Activated gamma-delta T cell (primary cell): ENCODE measurements around the gene LRRC61.

Experiments used
- DNase-seq: peaks from one replicate; lab custom pipeline; 2025; lab: John Stamatoyannopoulos, UW

The LRRC61 gene

DNA sequence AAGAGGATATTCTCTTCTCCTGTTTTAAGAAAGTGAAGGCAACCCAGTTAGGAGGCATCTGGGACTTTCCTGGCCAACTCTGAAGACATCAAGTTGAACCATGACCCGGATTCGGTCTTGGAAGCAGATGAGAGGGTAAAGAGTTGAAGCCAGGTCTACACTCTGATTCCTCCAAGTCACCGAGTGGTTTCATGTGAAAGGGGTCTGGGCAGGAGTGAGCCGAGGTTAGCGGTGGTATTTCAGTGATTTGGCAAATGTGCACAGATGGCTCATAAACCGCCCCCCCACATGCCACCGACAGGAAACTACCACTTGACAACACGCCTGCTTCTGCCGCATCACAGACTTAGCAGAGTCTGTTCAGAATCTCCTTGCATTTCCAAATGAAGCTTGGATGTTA lies 34.1 kb downstream of the LRRC61 start:
- DNase-seq, result no peak

DNA sequence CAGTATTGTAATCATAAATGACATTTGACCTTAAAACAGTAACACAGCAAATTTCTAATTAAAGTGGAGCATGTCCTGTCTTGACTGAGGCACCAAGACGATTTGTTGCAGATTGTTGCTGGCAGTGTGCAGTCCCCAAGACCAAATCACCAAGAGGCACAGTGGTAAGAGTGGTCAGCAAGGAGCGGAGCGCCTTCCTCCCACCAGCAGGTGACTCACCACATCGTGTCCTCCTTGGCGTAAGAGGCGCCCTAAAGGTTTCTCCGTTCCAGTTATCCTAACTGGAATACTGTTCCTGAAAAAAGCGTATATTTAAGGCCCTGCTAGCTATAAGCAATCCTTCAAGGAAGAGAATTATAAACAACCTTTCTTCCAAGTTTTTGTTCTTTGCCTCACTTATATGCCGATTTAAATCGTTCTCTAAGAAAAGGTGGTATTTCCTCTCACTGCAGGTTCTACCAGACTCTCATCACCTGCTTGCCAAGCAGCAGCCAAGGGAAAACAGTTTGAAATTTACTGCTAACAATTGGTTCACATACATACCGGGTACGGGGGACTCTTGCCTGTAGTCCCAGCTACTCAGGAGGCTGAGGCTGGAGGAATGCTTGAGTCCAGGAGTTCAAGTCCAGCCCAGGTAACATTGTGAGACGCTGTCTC lies 34.7 kb downstream of the LRRC61 start:
- no peak for DNase-seq

DNA sequence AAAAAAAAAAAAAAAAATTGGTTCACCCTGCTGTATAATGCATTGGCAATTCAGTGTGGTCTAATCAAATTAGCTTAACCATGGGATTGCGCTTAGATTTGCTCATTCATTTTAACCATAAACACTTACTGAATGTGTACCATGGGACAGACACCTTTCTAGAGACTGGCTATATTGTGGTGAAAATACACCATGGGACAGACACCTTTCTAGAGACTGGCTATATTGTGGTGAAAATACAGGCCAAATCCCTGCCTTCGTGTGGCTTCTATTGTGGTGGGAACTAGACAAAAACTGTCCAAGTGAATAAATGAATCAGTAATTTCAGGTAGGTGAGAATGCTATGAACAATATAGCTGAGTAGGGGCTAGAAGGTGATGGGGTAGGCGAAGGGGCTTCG lies 35.3 kb downstream of the LRRC61 start:
- no peak for DNase-seq

DNA sequence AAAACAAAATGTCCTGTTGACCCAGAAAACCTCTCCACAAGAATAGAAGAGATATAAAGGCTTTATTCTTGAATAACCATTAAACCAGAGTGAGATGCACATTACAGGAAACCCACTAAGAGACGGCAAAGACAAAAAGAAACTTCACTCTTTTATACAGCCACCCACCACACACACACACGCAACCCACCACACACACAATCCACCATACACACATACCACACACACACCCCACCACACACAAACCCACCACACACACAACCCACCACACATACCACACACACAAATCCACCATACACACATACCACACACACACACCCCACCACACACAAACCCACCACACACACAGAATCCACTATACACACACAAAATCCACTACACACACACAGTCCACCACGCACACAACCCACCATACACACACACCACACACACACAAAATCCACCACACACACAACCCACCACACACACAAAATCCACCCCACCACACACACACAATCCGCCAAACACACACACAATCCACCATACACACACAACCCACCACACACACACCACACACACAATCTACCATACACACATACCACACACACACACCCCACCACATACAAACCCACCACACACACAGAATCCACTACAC lies 36.0 kb downstream of the LRRC61 start:
- DNase-seq, result no peak

DNA sequence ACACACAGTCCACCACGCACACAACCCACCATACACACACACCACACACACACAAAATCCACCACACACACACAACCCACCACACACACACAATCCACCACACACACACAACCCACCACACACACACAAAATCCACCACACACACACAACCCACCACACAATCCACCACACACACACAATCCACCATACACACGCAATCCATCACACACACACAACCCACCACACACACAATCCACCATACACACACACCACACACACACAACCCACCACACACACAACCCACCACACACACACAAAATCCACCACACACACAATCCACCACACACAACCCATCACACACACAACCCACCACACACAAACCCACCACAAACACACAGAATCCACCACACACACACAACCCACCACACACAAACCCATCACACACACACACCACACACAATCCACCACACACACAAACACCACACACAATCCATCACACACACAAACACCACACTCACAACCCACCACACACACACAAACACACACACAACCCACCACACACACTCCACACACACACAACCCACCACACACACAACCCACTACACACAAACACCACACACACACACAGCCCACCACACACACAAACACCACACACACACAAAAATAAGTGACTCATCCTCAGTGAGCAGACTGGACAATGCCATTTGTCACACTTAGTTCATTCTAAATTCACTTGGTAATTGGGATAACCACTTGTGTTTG lies 36.6 kb downstream of the LRRC61 start:
- no peak for DNase-seq

DNA sequence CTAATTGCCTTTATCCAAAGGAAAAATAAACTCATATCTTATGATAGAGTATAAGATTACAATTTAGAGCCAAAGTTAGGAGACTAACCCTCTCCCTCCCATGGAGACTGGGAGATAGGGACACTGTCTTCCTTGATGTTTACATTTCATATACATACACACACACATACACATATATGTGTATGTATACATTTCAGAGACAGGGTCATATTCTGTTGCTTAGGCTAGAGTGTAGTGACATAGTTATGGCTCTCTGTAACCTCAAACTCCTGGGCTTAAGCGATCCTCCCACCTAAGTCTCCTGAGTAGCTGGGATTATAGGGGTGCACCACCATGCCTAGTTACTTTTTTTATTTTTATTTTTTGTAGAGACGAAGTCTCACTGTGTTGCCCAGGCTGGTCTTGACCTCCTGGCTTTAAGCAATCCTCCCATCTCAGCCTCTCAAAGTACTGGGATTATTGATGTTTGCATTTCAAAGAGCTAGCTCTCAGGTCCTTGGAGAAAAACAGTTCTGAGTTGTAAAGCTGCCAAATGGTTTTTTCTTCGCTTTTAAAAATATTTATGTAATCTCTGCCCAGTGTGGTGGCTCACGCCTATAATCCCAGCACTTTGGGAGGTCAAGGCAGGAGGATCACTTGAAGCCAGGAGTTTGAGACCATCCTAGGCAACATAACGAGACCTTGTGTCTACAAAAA lies 37.4 kb downstream of the LRRC61 start:
- DNase-seq, result no peak

DNA sequence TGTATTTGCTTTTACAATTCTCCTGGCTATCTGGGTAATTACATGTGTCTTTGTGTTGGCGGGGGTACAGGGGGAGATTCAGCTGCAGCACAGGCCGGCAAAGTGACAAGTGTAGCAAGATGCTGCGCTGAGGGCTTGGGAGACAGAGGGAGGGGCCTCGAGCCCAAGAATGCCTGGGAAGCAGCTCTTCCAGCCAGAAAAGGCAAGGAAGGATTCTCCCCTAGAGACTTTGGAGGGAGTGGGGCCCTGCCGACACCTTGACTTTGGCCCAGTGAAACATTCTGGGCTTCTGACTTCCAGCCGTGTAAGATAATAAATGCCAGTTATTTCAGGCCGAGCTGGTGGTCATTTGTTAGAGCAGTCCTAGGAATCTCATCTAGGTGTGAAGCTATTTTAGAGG lies 38.2 kb downstream of the LRRC61 start:
- no peak for DNase-seq

DNA sequence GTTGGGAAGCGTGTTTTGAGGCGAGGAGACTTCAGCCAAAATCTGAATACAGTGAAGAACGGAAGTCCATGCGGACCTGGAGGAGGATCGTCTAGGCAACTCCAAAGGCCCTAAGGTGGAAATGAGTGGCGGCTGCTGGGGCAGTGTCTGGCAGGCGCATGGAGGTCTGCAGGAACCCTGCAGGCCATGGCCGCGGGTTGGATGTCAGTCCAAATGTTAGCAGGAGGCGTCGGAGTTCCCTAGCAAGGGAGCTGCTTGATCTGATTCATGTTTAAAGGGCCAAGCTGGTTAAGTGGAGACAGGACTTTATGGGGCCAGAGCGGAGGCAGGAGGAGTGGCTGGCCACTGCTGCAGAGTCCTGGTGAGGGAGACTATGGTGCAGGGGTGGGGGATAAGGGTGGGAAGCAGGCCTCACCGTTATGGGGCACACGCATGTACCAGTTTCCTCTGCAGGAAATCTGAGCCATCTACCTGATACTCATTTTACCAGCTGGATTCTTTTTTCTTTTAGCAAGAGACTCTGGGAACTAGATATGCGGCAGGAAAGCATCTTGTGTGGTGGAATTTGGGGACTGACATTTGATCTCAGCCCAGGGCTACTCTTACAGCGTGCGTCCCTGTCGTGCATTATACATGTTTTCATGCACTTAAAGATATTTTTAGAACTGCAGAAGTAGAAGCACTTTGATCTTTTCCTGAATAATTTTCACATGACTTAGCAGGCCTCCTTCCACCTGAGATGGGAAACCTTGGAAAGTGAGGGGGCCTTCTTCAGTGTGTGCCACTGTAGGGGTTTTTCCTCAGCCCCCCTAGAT lies 38.9 kb downstream of the LRRC61 start:
- no peak for DNase-seq

DNA sequence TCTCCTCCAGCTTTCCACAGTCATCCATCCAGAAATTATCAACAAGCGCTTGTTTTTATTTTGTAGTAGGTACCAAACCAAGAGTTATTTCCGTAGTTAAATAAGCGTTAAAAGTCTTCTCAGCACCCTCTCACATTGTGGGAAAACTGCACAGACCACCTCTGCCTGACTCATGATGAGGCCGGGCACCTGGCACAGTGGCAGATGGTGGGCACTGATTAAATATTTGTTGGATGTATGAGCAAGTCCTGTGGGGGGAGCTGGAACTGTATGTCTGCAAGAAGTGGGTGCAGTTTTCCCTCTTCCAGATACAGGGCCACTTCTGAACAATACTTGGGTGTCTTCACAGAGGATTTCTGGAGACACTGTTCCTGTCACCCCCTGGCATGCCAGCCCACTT lies 40.2 kb downstream of the LRRC61 start:
- no peak for DNase-seq

DNA sequence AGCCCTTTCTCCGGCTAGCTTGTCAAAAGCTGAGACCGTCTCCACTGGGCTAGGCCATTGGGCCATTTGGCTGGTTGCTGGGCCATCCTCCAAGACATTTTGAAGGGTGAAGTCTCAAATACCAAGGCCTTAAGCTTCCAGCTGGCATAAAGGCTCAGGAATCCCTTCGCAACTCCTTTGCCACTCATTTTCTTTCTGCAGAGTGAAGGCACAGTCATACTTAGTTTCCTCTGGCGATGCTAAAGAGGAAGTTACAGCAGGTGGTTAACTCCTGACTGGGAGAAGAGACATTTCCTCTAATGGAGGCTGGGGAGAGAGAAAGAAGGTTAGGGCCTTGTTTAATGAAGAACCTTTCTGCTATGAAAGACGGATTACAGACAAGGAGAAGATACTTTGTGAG lies 40.7 kb downstream of the LRRC61 start:
- no peak for DNase-seq

DNA sequence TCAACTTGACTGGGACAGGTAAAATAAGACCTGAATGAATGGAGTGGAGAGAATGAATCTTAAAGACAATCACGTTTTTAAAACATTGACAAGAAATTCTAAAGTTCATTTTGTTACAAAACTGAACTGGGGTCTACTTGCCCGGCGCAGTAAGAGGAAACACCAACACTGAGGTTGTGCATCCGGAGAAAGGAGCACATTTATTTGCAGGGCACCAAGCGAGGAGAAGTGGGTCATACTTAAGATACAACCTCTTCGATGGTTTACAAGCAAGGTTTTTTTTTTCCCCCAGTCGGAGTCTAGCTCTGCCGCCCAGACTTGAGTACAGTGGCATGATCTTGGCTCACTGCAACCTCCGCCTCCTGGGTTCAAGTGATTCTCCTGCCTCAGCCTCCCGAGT lies 42.0 kb downstream of the LRRC61 start:
- no peak for DNase-seq

DNA sequence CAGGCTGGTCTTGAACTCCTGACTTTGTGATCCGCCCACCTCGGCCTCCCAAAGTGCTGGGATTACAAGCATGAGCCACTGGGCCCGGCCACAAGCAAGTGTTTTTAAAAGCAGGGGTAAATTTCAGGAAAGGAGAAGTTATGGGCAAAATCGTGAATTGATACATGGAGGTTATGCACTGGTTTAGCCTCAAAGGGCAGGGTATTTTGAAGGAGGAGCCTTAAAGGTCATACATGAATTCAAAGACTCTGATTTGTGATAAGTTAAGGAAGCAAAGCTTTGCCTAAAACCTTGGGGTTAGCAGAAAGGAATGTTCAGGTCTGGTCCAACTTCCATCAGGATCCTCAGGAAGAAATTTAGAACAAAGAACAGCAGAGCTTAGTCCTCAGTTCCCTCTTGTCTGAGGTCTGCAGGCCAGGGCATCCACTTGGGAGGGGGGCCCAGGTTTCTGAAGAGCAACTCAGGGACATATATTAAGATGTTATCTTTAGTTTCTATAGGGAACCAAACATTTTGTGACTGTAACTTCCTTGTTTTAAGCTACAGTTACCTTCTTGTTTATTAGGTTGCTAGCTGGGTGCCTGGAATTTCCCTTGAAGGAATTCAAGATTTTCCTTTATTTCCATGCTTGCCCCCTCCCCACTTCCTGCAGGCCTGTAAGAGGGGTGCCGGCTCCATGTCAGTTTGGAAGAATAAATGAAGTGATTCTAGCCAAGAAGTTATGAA lies 42.7 kb downstream of the LRRC61 start:
- no peak for DNase-seq

DNA sequence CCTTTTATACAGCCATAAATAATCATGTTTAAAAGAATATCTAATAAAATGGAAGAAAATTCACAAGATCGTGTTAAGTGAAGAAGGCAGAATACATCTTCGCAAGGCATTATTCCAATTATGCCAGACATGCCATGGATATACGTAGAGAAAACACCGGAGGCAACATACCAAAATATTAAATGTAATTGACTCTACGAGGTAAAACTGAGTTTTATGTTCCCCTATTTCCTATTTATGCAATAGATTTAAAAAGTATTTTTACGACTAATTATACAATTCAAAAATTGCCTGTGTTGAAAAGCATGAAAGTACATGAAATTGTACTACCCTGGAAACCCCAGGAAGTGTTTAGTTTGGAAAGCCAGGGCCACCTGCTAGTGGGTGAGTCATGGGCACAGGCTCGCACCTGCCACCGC lies 44.5 kb downstream of the LRRC61 start:
- DNase-seq, result no peak

DNA sequence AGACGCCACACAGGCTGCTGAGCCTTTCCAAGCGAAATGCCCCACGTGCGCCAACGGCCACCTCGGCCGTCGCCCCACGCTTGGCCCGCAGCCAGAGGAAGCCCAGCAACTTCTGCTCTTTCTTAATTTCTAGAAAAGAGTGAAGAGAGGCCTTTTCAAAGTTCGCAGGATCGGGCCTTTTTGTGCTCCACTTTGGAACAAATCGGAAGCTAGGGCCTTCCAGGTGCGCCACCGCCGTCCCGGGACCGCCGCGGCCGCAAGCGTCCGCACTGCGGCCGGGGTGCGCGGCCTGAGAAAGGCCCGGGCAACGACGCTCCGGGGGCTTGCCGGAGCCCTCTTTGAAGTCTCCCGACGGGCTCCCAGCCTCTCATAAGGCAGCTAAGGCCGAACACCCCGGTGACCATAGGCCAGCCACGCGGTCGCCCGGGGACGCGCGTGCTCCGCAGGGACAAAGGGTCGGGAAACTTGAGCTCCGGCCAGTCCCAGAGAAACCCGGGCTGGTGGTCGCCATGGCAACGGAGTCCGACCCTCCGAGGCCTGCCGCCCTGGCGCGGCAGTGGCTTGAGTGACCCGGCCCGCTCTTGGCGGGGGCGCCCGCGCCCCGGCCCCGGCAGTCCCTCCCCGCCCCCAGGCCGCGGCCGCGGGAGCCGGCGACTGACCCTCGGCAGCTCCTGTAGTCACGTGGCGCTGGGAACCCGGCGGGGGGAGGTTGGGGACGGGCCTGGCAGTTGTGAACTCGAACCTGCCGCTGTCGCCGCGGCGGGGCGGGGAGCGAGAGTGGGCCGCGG lies 45.1 kb downstream of the LRRC61 start, which contains the start of gene REPIN1:
REPIN1 (plus strand) TSS at position 727 of the 788 bp plus-strand sequence. CDS start 890 bp downstream, outside the sequence.
- DNase-seq, result peak; percentile 85

DNA sequence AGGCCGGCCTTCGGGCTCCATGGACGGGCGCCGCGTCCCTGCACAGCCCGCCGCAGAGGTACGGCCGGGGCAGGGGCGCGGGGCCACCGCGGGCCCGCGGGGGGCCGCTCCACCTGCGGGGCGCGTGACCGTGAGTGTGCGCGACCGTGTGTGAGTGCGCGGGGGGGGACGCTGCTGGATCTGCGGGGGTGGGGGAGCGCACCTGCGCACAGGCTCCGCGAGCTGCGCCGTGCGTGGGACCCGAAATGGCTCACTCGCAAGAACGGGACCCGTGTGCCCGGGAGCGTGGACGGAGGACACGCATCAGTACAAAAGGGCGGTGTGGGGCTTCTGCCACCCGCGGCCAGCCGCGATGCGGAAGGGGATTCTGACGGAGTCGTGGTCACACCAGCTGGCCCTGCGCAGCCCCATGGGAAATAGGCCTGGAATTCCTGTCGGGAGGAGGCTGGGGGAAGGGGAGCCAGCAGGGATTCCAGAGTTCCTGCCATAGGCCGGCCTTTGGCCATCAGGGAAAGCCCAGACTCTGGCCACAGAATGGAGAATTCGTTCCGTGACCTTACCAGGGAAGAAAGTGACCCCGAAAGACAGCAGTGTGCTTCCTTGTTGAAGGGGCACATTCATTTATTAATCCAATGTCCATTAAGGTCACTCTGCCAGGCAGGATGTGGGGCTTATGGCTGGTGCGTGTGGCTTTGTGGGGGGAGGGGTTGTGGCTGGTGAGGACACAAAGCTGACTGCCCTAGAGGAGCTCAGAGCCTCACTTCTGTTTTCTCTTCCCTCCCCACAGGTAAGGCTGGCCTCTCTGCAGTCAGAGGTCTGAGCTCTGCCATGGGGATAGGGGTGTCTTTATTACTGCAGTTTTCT lies 46.0 kb downstream of the LRRC61 start:
- DNase-seq, result peak; percentile 58

DNA sequence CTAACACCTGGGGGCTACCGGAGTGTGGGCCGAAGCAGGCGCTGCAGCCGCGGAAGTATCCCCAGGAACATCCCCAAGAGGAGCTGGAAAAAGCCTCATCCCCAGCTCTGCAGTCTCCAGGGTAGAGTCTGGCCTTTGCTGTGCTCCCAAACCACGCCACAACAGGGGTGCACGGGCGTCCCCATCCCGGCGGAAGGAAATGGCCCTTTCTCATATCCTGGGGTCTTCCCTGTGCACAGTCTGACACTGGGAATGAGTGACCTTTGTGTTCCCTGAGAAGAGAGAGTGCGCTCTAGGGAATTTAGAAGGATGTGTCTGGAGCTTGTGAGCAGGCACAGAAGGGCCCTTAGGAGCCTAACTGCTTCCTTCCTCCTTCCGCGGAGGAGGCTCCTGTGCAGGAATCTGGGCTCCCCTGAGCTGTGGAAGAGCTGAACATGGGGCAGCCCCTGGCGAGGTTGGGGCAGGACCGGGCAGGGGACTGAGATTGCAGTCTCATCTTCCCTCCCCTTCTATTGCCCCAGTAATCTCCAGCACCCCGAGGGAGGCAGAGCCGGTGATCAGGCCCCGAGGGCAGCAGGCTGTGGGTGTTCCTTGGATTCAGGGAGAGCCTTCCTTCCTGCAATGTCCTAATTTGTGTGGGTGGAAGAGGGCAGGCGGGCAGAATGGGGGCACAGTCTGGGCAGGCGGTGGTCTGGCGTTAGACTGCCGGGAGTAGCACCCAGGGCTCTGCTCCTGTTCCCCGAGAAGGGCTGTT lies 46.8 kb downstream of the LRRC61 start:
- no peak for DNase-seq

DNA sequence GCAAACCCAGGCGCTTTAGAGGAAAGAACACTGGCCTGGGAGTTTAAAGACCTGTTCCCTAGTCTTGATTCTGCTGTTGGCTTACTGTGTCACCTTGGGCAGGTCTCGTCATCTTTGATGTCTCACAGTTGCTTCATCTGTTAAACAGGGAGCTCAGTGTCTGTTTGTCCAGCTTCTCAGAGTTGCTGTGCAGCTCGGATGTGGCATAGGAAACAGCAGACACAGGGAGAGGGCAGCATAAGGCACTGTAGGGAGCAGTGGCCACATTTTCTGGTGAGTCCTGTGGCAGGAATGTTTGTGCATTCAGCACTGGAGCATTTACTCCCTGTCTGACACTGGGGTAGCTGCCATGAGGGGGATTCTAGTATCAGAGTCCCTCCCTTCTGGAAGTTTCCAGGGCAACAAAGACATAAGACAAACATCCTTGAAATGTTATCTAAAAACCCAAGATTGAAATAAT lies 47.5 kb downstream of the LRRC61 start:
- no peak for DNase-seq
